ENCODE measurements around the gene SPATA2. TPM values are rescaled to one million over a fixed set of nuclear protein-coding genes. Genes with fewer than 3 reads are reported as not detected.
"Not testable (repeated sequence)": the region's sequence is repeated elsewhere in the genome, so short reads cannot be mapped to it uniquely, and the experiment has no call there.

SPATA2 gene, protein sequence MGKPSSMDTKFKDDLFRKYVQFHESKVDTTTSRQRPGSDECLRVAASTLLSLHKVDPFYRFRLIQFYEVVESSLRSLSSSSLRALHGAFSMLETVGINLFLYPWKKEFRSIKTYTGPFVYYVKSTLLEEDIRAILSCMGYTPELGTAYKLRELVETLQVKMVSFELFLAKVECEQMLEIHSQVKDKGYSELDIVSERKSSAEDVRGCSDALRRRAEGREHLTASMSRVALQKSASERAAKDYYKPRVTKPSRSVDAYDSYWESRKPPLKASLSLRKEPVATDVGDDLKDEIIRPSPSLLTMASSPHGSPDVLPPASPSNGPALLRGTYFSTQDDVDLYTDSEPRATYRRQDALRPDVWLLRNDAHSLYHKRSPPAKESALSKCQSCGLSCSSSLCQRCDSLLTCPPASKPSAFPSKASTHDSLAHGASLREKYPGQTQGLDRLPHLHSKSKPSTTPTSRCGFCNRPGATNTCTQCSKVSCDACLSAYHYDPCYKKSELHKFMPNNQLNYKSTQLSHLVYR
- total RNA-seq, result 8.0 TPM

DNA sequence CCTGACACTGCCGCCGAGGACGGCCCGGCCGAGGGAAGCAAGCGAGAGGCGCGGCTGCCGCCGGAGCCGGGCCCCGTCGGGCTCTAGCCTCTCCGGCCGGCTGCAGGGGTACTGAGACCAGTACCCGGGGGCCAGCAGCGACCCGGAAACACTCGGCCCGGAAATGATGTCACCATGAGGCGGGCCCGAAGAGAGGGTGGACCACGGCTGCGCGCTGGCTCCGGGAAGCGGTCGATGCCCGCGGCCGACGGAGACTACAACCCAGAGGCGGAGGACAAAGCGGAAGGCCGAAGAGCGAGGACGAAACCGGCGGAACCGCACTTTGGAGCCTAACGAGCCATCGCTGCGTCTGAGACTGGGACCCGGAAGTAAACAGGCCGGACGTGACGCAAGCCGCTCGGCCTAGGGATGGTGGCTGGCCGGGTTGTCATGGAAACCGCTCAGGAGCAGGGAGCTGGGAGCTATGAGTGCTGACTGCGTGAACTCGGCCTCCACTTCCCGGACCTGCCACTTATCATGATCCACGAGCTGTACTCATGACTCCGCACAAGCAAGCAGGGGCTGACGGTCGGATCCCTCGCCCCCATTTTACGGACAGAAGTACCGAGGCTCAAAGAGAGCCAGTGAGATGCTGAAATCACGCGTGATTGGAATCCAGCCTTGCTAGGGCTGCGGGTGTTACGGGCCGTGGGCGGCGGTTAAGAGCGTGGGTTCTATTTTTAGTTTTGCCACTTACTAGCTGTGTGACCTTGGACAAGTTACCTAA, at the start of gene SPATA2:
SPATA2 (minus strand) TSS at position 150 of the 766 bp plus-strand sequence. CDS start 7,039 bp downstream, outside the sequence.
- peak; percentile 95 for DNase-seq (ENCODE audit: low spot score)

DNA sequence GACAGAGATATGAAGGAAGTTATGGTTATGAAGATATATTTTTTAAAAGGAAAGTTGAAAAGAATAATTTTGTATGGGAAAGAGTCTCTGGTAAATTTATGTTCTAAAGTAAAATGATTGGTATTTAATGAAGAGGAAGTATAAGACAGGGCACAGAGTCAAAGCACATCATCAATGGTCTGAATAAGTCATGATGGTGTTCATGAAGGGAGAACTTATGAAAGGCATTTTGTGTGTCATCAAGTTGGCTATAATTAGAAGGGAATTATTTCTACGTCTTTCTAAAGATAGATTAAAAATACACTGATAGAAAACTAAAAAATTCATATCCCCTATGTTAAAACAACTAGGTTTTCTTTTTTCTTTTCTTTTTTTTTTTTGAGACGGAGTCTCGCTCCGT, 46.1 kb upstream of the SPATA2 start:
- DNase-seq (ENCODE audit: low spot score), result no peak

DNA sequence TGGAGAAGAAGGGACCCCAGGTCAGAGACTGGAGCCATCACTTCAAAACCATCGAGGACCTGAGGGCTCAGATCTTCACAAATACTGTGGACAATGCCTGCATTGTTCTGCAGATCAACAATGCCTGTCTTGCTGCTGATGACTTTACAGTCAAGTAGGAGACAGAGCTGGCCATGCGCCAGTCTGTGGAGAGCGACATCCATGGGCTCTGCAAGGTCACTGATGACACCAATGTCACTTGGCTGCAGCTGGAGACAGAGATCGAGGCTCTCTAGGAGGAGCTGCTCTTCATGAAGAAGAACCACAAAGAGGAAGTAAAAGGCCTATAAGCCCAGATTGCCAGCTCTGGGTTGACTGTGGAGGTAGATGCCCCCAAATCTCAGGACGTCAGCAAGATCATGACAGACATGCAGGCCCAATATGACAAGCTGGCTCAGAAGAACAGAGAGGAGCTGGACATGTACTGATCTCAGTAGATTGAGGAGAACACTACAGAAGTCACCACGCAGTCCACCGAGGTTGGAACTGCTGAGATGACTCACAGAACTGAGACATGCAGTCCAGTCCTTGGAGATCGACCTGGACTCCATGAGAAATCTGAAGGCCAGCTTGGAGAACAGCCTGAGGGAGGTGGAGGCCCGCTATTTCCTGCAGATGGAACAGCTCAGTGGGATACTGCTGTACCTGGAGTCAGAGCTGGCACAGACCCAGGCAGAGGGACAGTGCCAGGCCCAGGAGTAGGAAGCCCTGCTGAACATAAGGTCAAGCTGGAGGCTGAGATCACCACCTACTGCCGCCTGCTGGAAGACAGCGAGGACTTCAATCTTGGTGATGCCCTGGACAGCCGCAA, 42.0 kb upstream of the SPATA2 start:
- not testable (repeated sequence) for DNase-seq (ENCODE audit: low spot score)

DNA sequence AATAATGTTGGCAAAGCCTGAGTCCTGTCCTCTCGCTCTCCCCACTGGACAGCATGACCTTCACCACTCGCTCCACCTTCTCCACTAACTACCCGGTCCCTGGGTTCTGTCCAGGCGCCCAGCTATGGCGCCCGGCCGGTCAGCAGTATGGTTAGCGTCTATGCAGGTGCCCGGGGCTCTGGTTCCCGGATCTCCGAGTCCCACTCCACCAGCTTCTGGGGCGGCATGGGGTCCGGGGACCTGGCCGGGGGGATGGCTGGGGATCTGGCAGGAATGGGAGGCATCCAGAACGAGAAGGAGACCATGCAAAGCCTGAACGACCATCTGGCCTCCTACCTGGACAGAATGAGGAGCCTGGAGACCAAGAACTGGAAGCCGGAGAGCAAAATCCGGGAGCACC, 41.4 kb upstream of the SPATA2 start:
- no peak for DNase-seq (ENCODE audit: low spot score)

DNA sequence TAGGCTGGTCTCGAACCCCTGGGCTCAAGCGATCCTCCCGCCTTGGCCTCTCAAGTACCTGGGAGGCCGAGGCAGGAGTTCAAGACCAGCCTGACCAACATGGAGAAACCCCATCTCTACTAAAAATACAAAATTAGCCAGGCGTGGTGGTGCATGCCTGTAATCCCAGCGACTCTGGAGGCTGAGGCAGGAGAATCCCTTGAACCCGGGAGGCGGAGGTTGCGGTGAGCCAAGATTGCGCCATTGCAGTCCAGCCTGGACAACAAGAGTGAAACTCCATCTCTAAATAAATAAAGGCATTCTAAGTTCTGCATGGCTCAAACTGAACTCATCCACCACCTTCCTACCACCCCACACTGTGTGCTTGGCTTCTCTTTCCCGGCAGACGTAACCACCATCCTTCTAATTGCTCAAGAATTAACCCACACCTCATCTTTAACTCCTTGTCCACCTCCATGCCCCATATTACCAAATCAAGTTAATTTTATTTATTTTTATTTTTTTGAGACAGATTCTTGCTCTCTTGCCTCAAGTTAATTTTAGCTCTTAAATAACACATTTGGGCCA, 40.6 kb upstream of the SPATA2 start:
- DNase-seq (ENCODE audit: low spot score), result not testable (repeated sequence)

DNA sequence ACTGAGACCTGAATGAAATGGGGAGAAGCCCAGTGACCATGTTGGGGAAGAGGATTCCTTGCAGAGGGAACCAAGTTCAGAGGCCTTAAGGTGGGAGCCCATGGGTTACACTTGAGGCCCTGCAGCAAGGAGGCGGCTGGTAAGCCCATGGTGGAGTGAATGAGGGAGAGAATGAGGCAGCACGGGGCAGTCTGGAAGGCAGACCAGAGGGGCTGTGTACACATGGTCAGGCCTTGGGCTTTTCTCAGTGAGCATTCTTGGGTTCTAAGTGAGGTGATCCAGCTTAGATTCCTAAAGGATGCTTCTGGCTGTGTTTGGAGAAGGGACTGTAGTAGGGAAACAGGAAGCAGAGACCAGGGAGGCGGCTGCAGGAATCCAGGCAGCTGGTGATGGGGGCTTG, 39.8 kb upstream of the SPATA2 start:
- no peak for DNase-seq (ENCODE audit: low spot score)

DNA sequence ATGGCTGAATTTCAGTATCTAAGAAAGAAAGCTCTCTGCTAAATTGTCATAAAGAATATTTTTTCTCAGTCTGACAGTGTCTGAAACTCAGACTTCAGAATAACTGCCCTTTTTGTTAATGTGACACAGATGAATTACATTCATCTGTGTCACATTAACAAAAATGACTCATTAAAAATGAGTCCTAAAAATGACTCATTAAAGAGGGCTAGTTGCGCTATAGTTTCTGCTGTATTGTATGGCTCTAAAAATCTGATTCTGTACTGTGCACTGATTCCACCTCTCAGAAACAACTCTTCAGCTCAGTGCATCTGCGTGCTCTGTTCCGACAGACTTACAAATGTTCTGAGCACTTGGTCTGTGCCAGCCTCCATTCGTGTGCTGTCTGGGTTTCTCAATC, 35.8 kb upstream of the SPATA2 start:
- DNase-seq (ENCODE audit: low spot score), result no peak

DNA sequence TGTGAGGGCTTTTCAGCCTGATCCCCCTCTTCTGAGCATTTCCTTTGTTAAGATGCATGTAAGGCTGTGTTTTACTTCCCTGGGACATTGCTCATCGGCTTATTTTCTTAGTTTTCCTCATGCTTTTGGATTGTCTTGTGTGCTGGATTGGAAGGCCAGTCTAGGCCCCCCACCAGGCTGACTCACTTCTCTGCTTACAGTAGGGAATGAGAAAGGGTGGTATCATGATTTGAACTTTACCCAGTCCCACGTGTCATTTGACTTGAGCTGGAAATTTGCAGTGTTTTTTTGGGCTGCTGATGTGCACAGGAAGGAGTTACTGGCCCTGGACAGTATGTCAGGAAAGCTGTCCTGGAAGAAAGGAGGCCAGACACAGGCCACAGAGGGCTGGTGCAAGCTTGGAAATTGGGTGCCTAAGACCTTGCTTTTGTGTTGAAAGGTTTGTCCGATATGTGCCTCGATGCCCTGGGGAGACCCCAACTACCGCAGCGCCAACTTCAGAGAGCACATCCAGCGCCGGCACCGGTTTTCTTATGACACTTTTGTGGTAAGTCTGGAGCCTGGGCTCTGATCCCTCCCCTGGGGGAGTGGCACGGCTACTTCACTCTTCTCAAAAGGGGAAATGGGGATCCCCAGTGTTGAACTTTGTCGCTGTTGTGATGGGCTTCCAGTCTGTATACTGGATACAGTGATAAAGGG, 33.6 kb upstream of the SPATA2 start:
- no peak for DNase-seq (ENCODE audit: low spot score)

DNA sequence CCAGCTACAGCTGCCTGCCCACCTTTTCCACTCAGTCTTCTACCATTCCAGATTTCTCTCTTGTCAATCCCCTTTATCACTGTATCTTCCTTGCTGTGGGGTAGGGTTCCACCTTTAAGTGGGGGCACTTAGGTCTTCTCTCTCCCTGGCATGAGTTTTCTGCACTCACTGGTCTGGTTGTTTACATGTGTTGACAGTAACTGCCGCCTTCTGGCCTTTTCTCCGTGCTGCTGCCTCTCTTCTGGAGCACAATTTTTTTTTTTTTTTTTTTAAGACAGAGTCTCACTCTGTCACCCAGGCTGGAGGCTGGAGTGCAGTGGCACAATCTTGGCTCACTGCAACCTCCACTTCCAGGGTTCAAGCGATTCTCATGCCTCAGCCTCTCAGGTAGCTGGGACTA, 32.8 kb upstream of the SPATA2 start:
- no peak for DNase-seq (ENCODE audit: low spot score)

DNA sequence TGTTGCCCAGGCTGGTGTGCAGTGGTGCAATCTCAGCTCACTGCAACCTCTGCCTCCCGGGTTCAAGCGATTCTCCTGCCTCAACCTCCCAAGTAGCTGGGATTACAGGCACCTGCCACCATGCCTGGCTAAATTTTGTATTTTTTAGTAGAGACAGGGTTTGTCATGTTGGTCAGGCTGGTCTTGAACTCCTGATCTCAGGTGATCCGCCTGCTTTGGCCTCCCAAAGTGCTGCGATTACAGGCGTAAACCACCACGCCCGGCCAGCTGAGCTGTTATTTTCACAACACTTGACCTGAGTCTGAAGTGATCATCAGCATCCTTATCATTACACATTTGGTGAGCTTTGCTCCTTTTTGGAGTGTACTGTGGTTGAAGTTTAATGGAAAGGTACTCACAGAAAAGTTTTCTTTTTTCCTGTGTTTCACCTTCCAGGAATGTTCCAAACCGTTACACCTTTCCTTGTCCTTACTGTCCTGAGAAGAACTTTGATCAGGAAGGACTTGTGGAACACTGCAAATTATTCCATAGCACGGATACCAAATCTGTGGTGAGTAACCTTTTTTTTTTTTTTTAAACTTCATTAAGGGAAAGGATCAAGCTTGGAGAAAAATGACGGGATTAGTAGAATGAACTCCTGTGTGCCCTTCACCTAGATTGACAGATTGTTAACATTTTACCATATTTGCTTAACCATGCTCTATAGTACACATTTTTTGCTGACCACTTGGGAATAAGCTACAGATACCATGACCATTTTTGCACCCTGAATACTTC, 30.6 kb upstream of the SPATA2 start:
- DNase-seq (ENCODE audit: low spot score), result no peak

DNA sequence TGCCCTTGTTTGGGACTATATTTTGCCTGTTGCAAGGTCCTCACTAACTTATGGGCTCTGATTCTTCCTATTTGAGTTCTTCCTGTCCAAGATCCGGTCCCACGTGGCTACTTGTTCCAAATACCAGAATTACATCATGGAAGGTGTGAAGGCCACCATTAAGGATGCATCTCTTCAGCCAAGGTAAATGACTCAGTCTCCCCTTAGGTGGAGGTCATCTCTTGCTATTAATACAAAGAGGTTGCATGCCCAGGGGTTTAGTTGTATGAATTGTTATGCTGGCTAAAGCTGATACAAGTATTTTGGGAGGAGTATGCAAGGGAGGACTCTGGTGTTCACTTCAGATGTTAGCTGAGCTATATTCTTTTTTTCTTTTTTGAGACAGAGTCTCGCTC, 30.0 kb upstream of the SPATA2 start:
- no peak for DNase-seq (ENCODE audit: low spot score)

DNA sequence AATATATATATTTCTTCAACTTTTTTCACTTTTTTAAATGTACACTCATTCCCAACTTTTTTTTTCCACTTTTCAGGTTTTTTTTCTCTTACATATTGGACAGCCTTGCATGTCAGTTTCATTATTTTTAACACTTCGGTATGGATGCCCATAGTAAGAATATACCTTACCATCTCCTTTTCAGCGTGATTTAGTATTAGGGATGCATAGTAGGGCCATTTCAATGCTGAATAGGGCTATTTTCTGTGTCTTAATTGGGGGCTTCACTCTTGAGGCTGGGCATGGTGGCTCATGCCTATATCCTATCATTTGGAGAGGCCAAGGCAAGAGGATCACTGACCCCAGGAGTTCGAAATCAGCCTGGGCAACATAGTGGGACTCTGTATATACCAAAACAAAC, 27.6 kb upstream of the SPATA2 start:
- no peak for DNase-seq (ENCODE audit: low spot score)

DNA sequence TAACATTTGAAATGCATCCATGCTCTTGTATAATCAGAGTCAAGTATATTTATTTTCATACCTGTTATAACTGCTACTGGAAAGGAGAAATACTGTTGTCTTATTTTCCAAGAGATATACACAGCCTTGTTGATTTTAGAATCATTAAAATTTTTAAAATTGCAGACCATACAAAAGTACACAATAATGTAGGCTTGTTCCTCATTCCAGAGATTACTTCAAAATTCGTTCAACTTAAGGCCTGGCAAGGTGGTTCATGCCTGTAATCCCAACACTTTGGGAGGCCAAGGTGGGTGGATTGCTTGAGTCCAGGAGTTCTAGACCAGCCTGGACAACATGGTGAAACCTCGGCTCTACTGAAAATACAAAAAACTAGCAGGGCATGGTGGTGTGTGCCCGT, 27.0 kb upstream of the SPATA2 start:
- DNase-seq (ENCODE audit: low spot score), result no peak

DNA sequence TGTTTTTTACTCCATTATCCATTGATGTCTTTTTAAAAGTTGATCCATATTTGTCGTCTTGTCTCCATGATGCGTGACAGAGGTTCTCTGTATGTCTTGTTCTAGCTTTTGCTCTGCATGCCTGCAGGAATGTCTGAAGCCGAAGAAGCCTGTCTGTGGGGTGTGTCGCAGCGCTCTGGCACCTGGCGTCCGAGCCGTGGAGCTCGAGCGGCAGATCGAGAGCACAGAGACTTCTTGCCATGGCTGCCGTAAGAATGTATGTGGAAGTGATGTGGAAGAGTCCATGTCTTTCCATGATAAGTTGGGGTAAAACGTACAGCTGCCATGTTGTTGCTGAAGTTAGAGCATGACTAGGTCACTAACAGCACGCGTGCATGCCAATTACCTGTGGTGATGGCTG, 26.1 kb upstream of the SPATA2 start:
- no peak for DNase-seq (ENCODE audit: low spot score)

DNA sequence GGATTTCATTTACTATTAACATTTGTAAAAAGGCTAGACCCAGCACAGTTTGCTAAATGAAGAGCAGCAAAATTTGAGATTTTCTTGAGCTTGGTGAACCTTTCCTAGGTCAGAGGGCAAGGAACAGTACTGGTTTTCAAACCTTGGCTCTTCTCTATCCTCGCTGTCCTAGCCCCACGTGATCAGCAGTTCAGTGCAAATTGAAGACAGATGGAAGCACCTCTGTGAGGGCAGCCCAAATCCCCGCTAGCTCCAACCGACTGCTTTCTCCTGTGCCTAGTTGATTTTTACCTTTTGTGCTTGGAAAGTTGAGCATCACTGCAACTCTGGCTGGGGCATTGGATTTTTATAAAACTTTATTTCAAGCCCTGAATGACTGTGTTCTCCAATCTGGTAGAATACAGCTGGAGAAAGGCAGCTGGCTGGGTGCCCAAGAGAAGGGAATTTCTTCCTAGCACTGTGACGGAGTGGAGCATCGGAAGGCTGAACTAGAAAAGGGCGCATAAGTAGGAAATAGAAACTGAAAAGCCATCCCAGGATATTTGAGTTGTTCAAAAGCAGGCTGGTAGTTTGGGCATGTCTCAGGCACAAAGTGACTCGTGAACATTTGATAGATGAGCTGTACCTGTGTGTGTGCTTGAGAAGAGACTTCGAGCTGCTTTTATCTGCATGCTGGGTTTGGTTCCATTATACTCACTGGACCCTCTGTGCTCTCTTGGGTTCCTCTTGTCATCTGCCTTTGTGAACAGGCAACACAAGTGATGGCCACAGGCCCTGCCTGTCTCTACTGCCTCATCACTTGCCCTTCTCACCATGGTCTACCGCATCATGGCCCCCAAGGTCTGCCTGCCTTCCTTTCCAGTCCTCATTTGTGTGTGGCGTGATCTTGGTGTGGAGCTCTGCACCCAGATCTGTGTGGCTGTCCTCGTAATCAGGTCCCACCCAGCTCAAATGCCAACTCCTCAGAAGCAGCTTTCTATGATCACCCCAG, 23.1 kb upstream of the SPATA2 start:
- DNase-seq (ENCODE audit: low spot score), result no peak

DNA sequence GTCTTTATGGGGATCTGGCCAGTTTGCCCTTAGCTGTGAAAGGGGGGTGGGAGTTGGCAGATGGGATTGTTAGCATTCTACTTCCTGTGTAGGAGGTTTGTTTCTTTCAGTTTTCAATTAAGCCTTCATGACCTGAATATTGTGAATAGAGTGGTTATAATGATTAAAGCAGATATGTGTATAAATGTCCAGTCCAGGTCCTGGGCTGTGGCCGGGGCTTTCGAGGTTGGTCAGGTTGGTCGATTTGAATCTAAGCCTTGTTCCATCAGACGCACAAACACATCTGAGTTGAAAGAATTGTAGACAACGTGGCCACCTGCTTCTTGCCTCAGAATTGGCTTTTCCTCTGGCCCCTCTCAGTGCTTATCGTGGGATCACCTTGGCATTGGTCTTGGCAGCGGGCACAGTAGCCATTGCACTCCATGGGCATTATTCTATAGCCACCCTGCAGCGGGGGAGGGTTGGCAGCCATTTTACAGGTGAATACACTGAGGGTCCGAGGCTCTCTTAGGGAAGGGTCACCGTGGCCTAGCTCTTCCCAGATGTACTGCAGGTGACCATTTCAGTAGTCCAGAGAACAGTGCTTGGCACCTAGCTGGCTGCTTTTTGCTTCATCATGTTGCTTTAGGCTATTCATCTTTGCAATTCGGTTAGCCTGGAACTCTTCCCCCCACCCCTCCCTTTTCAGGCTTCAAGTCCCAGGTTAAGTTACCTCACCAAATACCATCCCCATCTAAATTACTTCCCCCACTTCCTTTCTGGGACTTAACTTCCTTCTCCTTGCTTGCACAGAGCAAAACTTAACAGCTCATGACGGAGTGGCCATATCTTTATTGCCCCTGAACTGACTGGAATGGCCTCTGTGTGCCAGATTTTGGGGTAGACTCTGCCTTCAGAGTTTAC, 21.9 kb upstream of the SPATA2 start:
- no peak for DNase-seq (ENCODE audit: low spot score)

DNA sequence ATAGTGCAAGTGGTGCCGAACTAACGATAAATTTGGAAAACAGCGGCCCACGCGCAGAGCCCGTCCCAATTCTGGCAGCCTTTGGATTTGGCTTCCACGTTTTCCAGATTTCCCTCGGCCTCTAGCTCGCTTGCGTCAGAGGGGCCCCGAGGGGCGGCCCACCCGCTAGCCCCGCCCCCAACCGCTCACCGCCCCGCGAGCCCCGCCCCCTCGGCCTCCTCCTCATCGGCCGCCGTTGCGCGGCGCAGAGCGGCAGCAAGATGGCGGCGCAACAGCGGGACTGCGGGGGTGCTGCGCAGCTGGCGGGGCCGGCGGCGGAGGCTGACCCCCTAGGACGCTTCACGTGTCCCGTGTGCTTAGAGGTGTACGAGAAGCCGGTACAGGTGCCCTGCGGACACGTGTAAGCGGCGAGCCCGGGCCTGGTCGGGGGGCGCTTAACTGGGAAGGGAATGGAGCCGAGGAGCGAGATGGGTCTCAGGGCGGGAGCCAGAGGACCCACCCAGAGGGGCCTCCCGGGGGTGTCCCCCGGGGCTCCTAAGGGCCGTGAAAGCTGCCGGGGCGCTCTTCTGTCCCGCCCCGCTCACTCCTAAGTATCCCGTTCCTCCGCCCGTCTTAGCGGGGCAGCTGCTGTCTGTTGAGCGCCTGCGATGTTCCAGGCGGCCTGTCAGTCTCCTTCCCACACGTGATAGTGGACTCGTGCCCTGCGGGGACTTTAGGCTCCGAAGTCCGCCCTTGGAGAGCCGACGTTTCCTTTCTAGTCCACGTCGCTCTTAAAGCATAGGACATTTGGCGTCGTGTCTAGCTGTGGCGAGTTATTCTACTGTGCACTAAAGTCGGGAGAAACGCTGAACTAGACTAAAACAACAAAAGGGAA, 21.1 kb upstream of the SPATA2 start, which contains the start of gene RNF114:
RNF114 (plus strand) TSS at position 245 of the 874 bp plus-strand sequence; CDS start at position 261, 16 bp downstream.
- peak; percentile 92 for DNase-seq (ENCODE audit: low spot score)
